ENCODE results near the gene ADD3. TPM values are rescaled to one million over a fixed set of nuclear protein-coding genes. Genes with fewer than 3 reads are reported as not detected.
A peak's percentile ranks its signal among the peaks of the same experiment; 100 is the strongest.

Gene ADD3
- total and polyA plus RNA-seq, 11 donors: 28.8 to 659 (median 97.1) TPM

- peak overlapping the region in 9 of 12 donors; percentile 72 to 97 (median 94) for H3K4me3 ChIP-seq
- H3K27me3 ChIP-seq: no peaks in the 10 kb centered on the region
- no peaks in the 10 kb centered on the region for H3K36me3 ChIP-seq
- DNase-seq: no peak
- peak overlapping the region in 9 of 12 donors; percentile 1 to 99 (median 96) for H3K27ac ChIP-seq
- peaks cover 0 to 76% (median 51%) of the 10 kb centered on the region in 12 donors for H3K4me1 ChIP-seq
- intact Hi-C loops (cut with DNase I): loop anchor here in 8 of 10 donors (1.0 to 10.0 kb wide), 18 partner anchors 43 to 265 kb away; partner anchors contain the start of gene XPNPEP1 (in 2 of the 8)
- no peak for TF ChIP-seq POLR2A (IDR thresholded peaks at IDR 0.05)
- TF ChIP-seq CTCF (IDR thresholded peaks at IDR 0.05): no peak
- no peak for ATAC-seq
- 38 to 40% (median 38%) methylated on average over 4 of the region's 4 CpGs for WGBS, 4 donors
- H3K9me3 ChIP-seq: no peaks in the 10 kb centered on the region
Measured at GRCh38 chr10:110009736-110010475, 2.1 kb downstream of the ADD3 start.

GRCh38 chr10:110010486-110011378, 2.9 kb downstream of the ADD3 start:
- WGBS, 4 donors: 30 to 39% (median 38%) methylated on average over 2 of the region's 2 CpGs
- H3K9me3 ChIP-seq: no peaks in the 10 kb centered on the region
- H3K36me3 ChIP-seq: no peaks in the 10 kb centered on the region
- H3K27ac ChIP-seq: peak overlapping the region in 8 of 12 donors; percentile 1 to 99 (median 94)
- H3K27me3 ChIP-seq: no peaks in the 10 kb centered on the region
- ATAC-seq (no peak), DNase-seq (no peak)
- H3K4me3 ChIP-seq: peak overlapping the region in 8 of 12 donors; percentile 72 to 97 (median 92)
- H3K4me1 ChIP-seq: peaks cover 0 to 76% (median 49%) of the 10 kb centered on the region in 12 donors
- intact Hi-C loops (cut with DNase I): loop anchor here in 5 of 10 donors (5.0 to 10.0 kb wide), 5 partner anchors 54 to 126 kb away; no protein-coding TSS in a partner anchor
- no peak for TF ChIP-seq POLR2A (IDR thresholded peaks at IDR 0.05)
- no peak for TF ChIP-seq CTCF (IDR thresholded peaks at IDR 0.05)

GRCh38 chr10:110011681-110012080, 3.9 kb downstream of the ADD3 start:
- DNase-seq (no peak), ATAC-seq (no peak)
- 29 to 41% (median 32%) methylated on average over 3 of the region's 3 CpGs for WGBS, 4 donors
- H3K4me1 ChIP-seq: peaks cover 0 to 79% (median 53%) of the 10 kb centered on the region in 12 donors
- H3K4me3 ChIP-seq: no peak overlapping the region
- peak overlapping the region in 1 of 12 donors; percentile 9 for H3K27ac ChIP-seq
- intact Hi-C loops (cut with DNase I): loop anchor here in 5 of 10 donors (5.0 to 10.0 kb wide), 5 partner anchors 53 to 127 kb away; no protein-coding TSS in a partner anchor
- H3K27me3 ChIP-seq: no peaks in the 10 kb centered on the region
- H3K36me3 ChIP-seq: no peaks in the 10 kb centered on the region
- no peak for TF ChIP-seq CTCF (IDR thresholded peaks at IDR 0.05)
- TF ChIP-seq POLR2A (IDR thresholded peaks at IDR 0.05): no peak
- H3K9me3 ChIP-seq: no peaks in the 10 kb centered on the region

All from heart left ventricle (tissue), 16 donors.